CD1c-positive myeloid dendritic cell (primary cell): ENCODE data around the gene TSHZ2.
"Not testable (repeated sequence)": the region's sequence is repeated elsewhere in the genome, so short reads cannot be mapped to it uniquely, and the experiment has no call there.

Experiments
- DNase-seq: peaks from one replicate; pipeline ENCODE4 v3.0.0-alpha.2; 2016; ENCODE audit errors: extremely low spot score

TSHZ2 gene

GRCh38 chr20:53316206-53316937 lies 344.2 kb downstream of the TSHZ2 start:
- DNase-seq: no peak

GRCh38 chr20:53319200-53319599 lies 347.0 kb downstream of the TSHZ2 start:
- DNase-seq: no peak

- DNase-seq: no peak
Measured at GRCh38 chr20:53319716-53320115, 347.6 kb downstream of the TSHZ2 start.

DNA sequence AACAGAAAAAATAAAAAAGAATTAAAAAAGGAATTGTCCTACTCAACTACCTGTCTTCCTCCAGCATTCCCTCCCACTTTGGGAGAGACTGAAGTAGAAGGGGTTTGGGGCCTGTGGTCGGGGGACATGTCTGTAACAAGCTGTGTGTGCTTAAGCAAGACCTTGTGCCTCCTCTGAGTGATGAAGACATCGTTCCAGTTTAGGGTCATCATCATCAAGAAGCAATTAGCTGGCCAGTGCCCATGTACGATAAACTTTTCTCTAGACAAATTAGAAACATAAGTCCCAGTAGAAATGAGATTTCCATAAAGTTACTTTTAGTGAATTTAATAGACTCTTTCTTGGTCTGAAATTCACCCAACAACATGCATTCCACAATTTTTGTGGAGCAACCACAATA lies 348.5 kb downstream of the TSHZ2 start:
- DNase-seq: no peak

DNA sequence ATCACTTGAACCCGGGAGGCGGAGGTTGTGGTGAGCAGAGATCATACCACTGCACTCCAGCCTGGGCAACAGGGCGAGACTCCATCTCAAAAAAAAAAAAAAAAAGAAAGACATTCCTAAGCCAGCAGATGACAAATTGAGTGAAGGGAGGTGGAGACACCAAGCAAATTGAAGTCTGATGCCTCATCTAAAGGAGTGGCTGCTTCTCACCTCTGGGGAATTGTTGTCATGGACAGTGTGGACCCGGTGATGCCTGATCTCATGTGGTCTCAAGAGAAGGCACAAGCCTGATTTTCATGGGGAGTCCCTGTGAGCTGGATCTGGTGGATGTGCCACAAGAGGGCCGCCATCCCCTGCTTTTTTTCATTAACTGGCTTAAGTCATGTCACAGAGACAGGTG lies 349.4 kb downstream of the TSHZ2 start:
- no peak for DNase-seq

DNA sequence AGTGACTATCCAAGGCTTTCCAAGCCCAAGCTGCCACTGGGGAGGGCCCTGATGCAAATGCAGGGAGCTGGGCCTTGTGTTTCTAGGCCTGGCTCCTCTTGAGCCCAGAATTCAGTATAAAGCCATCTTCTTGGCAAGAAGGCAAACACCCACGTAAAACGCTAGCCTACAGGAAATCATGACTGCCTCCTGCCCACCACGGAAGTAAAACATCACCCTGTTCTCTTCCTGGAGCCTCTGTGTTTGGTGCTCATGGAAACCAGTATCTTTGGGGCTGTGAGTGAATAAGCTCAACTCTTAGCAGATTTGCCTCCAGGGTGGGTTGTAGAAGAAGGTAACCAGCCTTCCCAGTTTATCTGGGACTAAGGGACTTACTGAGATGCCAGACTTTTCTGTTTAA lies 350.5 kb downstream of the TSHZ2 start:
- DNase-seq: no peak

GRCh38 chr20:53323460-53323859 lies 351.3 kb downstream of the TSHZ2 start:
- DNase-seq: not testable (repeated sequence)

DNA sequence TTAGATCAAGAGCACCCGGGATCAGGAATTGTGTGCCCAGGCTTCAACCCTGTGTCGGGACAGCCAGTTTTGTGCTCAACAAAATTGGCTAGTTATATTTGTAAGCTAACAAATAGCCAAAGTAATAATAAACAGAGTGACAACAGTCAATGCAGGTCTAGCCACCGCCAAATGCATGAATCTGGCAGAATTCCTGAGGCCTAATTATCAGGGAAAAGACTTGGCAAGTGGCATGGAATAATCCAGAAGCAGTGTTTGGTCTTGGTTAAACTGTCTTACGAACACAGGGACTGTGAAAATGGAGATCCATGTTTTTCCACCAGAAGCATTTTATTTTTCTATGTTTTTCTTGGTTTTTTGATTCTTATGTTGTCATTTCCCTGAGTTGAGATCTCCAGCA lies 352.7 kb downstream of the TSHZ2 start:
- DNase-seq: no peak

DNA sequence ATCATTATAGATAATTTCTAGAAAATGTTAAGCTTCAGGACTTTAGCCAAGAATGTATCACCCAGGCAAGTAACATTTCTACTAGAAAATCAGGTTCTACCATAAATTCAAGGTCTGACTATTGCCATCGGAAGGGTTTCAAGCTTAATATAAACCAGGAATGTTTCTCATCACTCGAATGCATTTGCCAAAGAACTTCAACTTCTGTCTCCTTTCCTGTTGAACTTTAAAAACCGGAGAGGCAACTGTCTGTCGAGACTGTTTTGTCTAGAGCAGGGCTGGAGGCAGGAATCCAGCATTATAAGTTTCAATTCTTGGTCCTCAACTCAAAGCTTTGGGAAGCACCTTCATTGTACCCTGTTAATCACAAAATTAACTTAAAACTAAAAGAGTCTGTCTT lies 356.8 kb downstream of the TSHZ2 start:
- no peak for DNase-seq

- no peak for DNase-seq
Measured at GRCh38 chr20:53329781-53330180, 357.6 kb downstream of the TSHZ2 start.

GRCh38 chr20:53330601-53331140 lies 358.5 kb downstream of the TSHZ2 start:
- no peak for DNase-seq

DNA sequence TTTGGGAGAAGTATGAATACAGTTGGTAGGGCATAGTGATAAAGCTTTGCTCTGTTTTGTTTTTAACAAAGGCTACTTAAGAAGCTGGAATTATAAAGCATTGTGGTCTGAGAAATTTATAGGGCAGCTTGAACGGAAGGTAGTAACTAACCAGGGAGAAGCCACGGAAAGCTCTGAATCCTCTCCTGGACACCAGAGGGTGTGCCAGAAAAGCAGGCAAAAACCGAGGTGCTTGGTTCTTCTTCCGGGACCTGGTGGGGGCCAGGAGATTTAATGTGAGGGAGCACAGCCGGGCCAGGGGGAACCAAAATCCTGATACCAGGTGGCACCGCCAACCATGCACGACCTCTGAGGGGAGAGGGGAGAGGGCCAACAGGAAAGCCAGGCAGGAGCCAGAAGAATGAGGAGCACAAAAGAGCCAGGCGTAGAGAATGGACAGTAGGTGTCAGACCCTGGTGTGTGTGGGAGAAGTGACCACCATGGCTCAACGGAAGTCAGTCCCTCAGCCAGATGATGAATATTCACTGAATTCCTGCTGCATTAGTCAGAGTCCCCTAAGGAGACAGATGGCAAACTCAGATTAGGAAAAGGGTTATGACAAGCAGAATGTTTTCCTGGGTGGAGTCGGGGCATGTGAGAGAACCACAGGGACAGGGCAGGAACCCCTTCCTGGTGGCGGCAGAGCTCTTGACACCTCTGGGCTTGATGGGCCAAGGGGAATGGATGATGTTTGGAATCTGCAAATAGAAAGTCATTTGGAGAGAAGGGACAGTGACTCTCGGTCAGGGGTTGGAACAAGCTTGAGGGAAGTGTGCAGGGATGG lies 359.2 kb downstream of the TSHZ2 start:
- no peak for DNase-seq

- no peak for DNase-seq
Measured at GRCh38 chr20:53332022-53332837, 360.1 kb downstream of the TSHZ2 start.

GRCh38 chr20:53334861-53335260 lies 362.7 kb downstream of the TSHZ2 start:
- no peak for DNase-seq

- DNase-seq: no peak
Measured at GRCh38 chr20:53335555-53335954, 363.4 kb downstream of the TSHZ2 start.

DNA sequence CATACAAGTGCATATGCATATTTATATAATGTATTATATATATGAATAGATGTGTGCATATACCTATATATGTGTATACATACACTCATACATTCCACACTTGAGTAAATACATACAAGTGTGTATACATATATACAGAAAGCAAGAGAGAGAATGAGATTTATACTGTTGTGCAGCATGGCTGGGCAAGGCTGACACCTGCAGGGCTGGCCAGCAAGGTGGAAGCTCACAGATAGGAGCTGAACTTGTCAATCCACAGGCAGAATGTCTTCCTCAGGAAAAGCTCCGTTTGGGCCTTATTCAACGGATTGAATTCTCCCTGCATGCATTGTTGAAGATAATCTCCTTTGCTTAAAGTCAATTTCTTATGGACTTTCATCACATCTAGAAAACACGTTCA lies 364.7 kb downstream of the TSHZ2 start:
- no peak for DNase-seq

DNA sequence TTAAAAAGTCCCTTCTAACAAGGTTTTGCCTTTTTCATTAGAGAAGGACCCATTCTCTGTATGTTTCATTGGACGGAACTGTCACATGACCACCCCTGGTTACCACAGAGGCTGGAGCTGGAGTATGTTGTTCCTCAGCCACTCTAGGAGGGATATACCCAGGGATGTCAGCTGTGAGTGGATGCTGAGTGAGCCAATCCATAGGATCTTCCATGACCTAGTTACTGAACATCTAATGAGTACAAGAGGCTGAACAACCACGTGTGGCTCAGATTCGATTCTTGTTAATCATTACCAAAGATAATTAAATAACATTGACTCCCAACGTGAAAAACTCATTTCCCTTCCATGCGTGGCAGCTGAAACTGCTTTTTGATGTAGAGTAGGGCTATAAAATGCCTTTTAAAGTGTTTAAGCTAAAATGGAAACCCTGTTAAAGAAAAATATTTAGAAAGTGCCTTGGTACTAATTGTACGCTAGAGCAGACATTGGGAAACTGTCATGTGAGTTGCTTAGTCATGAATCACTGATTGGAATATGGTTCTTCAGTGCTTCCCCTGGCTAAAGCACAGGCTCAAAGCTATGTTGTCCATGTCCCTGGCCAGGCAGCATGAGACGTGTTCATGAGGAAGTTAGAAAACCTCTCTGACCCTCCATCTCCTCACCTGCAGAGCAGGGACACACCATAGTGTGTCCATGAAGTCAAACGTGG lies 365.4 kb downstream of the TSHZ2 start:
- no peak for DNase-seq

GRCh38 chr20:53338716-53339115 lies 366.6 kb downstream of the TSHZ2 start:
- no peak for DNase-seq

DNA sequence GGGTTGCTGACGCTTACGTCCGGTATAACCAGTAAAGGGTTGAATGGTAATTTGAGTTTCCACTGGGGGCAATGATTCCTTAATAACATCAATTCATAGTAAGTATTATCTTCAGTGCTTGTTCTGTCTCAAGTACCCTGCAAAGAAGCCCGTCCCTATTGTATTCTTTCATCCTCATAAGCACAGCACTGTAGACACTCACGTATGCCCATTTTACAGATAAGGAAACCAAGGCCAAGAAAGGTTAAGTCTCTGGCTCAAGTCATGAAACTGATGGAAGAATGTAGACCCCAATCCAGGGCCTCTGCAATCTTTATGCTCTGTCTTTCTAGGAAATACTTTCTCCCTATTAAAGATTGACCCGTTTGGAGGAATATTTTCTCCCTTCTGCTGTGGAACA lies 370.3 kb downstream of the TSHZ2 start:
- no peak for DNase-seq

- DNase-seq: no peak
Measured at GRCh38 chr20:53343448-53343847, 371.3 kb downstream of the TSHZ2 start.

DNA sequence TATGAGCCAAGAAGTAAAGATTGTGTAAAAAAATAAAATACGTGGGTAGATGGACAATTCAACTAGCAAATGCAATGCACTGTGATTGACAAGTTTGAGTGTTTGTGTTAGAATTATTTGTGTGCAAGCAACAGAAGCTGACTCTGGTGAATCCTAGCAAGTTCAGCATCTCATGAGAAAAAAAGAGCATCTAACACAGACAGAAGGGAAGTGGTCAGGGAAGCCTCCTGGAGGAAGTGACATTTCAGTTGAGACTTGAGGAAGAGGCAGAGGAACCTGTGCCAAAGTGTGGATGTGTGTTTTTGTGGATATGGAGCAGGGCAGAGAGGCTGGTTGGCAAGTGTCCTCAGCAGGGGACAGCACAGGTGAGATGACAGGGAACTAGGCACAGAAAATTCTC lies 372.7 kb downstream of the TSHZ2 start:
- no peak for DNase-seq
